Lower leg skin (tissue), 3 donors: Measurements from ENCODE around the gene KIF5C.

Experiments
- CTCF ChIP-seq, 3 donors: fragments of 450-650 bp; IDR thresholded peaks; one replicate each; pipeline ENCODE4 v1.5.1; 2016; ENCODE audit warnings: antibody characterized with exemption in 3 of 3, mild to moderate bottlenecking in 3 of 3, moderate library complexity in 2 of 3
- POLR2A ChIP-seq, 2 donors: fragments of 450-650 bp; IDR thresholded peaks; one replicate each; pipeline ENCODE4 v1.6.1; 2016 to 2017; ENCODE audit warnings: antibody characterized with exemption in 2 of 2, mild to moderate bottlenecking in 1 of 2, moderate library complexity in 1 of 2

GRCh38 chr2:148882051-148882450 lies 7.0 kb downstream of the KIF5C start:
- TF ChIP-seq CTCF (IDR thresholded peaks at IDR 0.05) (no peak), POLR2A (IDR thresholded peaks at IDR 0.05) (no peak)
